Hepatocyte (in vitro differentiated cells): ENCODE measurements around the gene ZIC5.

ENCODE experiments used
- EZH2 ChIP-seq: fragments of 200-600 bp; sonication (generic); IDR thresholded peaks from 2 replicates; pipeline ENCODE4 v1.6.1; 2016; ENCODE audit warnings: antibody characterized with exemption, mild to moderate bottlenecking, borderline replicate concordance
- EZH2phosphoT487 ChIP-seq: fragments of 200-600 bp; sonication (generic); IDR thresholded peaks from one replicate; pipeline ENCODE4 v1.6.1; 2018; ENCODE audit warnings: antibody characterized with exemption, mild to moderate bottlenecking, low read depth, moderate library complexity; ENCODE audit not compliant: unreplicated experiment, severe bottlenecking
- TF ChIP-seq, protein P1 (sequence below): fragments of 200-600 bp; sonication (generic); IDR thresholded peaks from 2 replicates; pipeline ENCODE4 v1.5.1; 2016; ENCODE audit warnings: antibody characterized with exemption, mild to moderate bottlenecking; ENCODE audit not compliant: poor library complexity

DNA sequence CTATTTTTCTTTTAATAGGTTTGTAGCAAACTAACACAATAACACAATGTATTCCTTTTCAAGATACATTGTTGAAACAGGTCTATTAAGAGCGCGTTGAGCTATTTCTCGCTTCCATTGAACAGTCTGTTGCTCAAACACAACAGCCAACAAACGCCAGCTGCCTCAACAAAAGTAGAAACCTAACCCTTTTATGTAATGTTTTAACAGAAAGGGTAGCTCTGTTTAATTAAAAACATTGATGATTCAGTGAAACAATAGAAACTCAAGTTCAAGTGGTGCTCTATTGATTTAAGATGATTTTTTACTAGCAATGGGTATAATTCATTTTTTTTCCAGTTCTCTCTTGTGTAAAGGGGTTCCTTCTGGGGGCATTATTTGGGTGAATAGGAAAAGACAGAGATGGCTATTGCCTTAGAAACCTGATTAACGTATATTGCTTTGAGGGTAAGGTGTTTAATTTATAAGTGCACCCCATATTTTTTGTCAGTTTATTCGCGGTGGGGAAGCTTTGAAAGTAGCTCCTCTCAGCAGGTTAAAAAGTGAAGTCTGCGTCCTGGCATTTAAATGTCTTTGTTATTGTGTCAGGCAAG is 24.9 kb upstream of the ZIC5 start:
- TF ChIP-seq, protein P1, sequence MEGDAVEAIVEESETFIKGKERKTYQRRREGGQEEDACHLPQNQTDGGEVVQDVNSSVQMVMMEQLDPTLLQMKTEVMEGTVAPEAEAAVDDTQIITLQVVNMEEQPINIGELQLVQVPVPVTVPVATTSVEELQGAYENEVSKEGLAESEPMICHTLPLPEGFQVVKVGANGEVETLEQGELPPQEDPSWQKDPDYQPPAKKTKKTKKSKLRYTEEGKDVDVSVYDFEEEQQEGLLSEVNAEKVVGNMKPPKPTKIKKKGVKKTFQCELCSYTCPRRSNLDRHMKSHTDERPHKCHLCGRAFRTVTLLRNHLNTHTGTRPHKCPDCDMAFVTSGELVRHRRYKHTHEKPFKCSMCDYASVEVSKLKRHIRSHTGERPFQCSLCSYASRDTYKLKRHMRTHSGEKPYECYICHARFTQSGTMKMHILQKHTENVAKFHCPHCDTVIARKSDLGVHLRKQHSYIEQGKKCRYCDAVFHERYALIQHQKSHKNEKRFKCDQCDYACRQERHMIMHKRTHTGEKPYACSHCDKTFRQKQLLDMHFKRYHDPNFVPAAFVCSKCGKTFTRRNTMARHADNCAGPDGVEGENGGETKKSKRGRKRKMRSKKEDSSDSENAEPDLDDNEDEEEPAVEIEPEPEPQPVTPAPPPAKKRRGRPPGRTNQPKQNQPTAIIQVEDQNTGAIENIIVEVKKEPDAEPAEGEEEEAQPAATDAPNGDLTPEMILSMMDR, result no peak
- TF ChIP-seq EZH2 (peak; percentile 66), EZH2phosphoT487 (no peak)
